ENCODE results near the gene FOXP4. TPM values are rescaled to one million over a fixed set of nuclear protein-coding genes. Genes with fewer than 3 reads are reported as not detected.

FOXP4 gene
- polyA plus RNA-seq, 1 experiment, result 1.9 TPM

DNA sequence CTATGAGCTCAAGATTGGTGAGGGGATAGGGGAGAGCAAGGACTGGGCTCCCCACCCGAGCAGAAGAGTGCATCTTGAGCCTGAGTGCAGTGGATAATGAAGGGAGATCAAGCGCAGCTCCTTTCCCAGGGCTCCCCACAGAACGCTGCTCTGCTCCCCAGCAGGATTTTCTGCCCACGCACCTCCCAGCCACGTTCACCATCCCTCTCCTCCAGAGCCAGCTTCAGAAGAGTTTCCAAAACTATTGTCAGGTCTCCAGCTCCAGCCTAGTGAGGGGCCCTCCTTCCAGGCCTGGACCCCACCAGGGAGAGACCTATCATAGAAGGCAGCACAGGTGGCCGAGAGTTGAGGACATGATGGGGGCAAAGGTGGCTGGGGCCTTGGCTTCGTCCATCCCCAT is 34.5 kb downstream of the FOXP4 start:
- no peak overlapping the region for H3K4me3 ChIP-seq (ENCODE audit: low read depth, low read length)
- no peak for DNase-seq (ENCODE audit: low read depth, low spot score)
- ChIA-PET CTCF (interaction anchor here (1.2 to 4.3 kb wide), 7 partner anchors 12 to 213 kb away, joined by 3 to 19 read pairs (median 4); no protein-coding TSS in a partner anchor), POLR2A (interaction anchor here (0.6 kb wide), 1 partner anchor 213 kb away, joined by 3 read pairs; no protein-coding TSS in a partner anchor)
- TF ChIP-seq, protein P1, sequence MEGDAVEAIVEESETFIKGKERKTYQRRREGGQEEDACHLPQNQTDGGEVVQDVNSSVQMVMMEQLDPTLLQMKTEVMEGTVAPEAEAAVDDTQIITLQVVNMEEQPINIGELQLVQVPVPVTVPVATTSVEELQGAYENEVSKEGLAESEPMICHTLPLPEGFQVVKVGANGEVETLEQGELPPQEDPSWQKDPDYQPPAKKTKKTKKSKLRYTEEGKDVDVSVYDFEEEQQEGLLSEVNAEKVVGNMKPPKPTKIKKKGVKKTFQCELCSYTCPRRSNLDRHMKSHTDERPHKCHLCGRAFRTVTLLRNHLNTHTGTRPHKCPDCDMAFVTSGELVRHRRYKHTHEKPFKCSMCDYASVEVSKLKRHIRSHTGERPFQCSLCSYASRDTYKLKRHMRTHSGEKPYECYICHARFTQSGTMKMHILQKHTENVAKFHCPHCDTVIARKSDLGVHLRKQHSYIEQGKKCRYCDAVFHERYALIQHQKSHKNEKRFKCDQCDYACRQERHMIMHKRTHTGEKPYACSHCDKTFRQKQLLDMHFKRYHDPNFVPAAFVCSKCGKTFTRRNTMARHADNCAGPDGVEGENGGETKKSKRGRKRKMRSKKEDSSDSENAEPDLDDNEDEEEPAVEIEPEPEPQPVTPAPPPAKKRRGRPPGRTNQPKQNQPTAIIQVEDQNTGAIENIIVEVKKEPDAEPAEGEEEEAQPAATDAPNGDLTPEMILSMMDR (IDR thresholded peaks at IDR 0.05; ENCODE audit: low read depth, low read length), result no peak
- no peaks in the 10 kb centered on the region for H3K27me3 ChIP-seq (ENCODE audit: control insufficient read depth, insufficient read depth, low read length)
- H3K27ac ChIP-seq (ENCODE audit: low read depth, low read length), result peak overlapping the region; percentile 39
- H3K9me3 ChIP-seq (ENCODE audit: control insufficient read depth, insufficient read depth, low read length), result no peaks in the 10 kb centered on the region

- DNase-seq (ENCODE audit: low read depth, low spot score), result peak; percentile 59
- CTCF ChIA-PET, result interaction anchor here (1.2 to 4.3 kb wide), 7 partner anchors 11 to 214 kb away, joined by 3 to 19 read pairs (median 4); no protein-coding TSS in a partner anchor
- Histone ChIP-seq H3K4me3 (ENCODE audit: low read depth, low read length) (no peak overlapping the region), H3K9me3 (ENCODE audit: control insufficient read depth, insufficient read depth, low read length) (no peaks in the 10 kb centered on the region), H3K27ac (ENCODE audit: low read depth, low read length) (peak overlapping the region; percentile 55), H3K27me3 (ENCODE audit: control insufficient read depth, insufficient read depth, low read length) (no peaks in the 10 kb centered on the region)
- TF ChIP-seq, protein P1 (IDR thresholded peaks at IDR 0.05; ENCODE audit: low read depth, low read length), result no peak
- POLR2A ChIA-PET, result interaction anchor here (0.5 to 0.6 kb wide), 3 partner anchors 48 to 1788 kb away, joined by 3 to 7 read pairs (median 3); partner anchors contain the start of gene ZNF318
Observed at GRCh38 chr6:41581381-41581991, 35.3 kb downstream of the FOXP4 start.

GRCh38 chr6:41582540-41582939 is 36.4 kb downstream of the FOXP4 start:
- no peaks in the 10 kb centered on the region for H3K9me3 ChIP-seq (ENCODE audit: control insufficient read depth, insufficient read depth, low read length)
- no peaks in the 10 kb centered on the region for H3K27me3 ChIP-seq (ENCODE audit: control insufficient read depth, insufficient read depth, low read length)
- TF ChIP-seq, protein P1 (IDR thresholded peaks at IDR 0.05; ENCODE audit: low read depth, low read length), result no peak
- no peak overlapping the region for H3K4me3 ChIP-seq (ENCODE audit: low read depth, low read length)
- ChIA-PET POLR2A (no interaction called here), CTCF (interaction anchor here (1.1 to 4.3 kb wide), 5 partner anchors 99 to 215 kb away, joined by 3 to 19 read pairs (median 6); no protein-coding TSS in a partner anchor)
- no peak for DNase-seq (ENCODE audit: low read depth, low spot score)
- no peak overlapping the region for H3K27ac ChIP-seq (ENCODE audit: low read depth, low read length)

DNA sequence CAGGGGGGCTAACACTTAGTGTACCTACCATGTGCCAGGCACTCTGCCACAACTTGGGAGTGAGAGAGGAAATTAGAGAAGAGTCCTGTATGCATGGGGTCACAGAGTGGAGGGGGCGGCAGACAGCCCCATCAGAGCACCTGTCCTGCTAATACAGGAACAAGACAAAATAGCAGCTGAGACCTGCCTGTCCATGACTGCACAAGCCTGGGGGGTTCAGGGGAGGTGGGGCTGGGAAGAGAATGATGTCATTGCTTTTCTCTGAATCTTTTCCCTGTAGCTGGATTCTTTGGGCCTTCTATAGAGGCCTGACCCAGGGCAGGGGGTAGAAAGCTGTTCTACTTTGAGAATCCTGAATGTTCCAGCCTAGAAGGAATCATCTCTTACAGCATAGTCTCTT is 37.4 kb downstream of the FOXP4 start:
- POLR2A ChIA-PET, result no interaction called here
- Histone ChIP-seq H3K9me3 (ENCODE audit: control insufficient read depth, insufficient read depth, low read length) (no peaks in the 10 kb centered on the region), H3K27me3 (ENCODE audit: control insufficient read depth, insufficient read depth, low read length) (no peaks in the 10 kb centered on the region), H3K27ac (ENCODE audit: low read depth, low read length) (no peak overlapping the region), H3K4me3 (ENCODE audit: low read depth, low read length) (no peak overlapping the region)
- DNase-seq (ENCODE audit: low read depth, low spot score), result no peak
- CTCF ChIA-PET, result interaction anchor here (0.5 to 4.3 kb wide), 8 partner anchors 9 to 216 kb away, joined by 3 to 19 read pairs (median 4); no protein-coding TSS in a partner anchor
- TF ChIP-seq, protein P1 (IDR thresholded peaks at IDR 0.05; ENCODE audit: low read depth, low read length), result no peak

DNA sequence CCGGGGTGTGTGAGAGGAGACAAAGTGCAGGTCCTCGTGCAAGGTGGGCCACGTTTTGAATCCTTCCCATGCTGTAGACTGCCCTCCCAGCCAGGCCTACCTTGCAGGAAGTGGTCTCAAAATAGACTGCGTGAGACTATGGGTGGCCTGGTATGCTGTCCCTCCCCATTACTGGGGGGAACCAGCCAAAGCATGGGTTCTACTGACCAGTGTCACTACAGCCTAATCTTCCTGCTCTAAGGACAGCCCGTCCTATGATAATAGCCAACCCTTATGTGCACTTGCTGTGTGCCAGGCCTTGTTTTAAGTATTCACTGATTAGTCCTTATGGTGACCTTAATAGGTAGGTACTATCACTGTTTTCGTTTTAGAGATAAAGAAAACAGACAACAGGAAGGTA is 38.0 kb downstream of the FOXP4 start:
- TF ChIP-seq, protein P1 (IDR thresholded peaks at IDR 0.05; ENCODE audit: low read depth, low read length), result no peak
- POLR2A ChIA-PET, result no interaction called here
- DNase-seq (ENCODE audit: low read depth, low spot score), result no peak
- no peaks in the 10 kb centered on the region for H3K9me3 ChIP-seq (ENCODE audit: control insufficient read depth, insufficient read depth, low read length)
- no peak overlapping the region for H3K4me3 ChIP-seq (ENCODE audit: low read depth, low read length)
- CTCF ChIA-PET, result interaction anchor here (0.5 to 4.3 kb wide), 6 partner anchors 8 to 216 kb away, joined by 3 to 19 read pairs (median 6); no protein-coding TSS in a partner anchor
- H3K27me3 ChIP-seq (ENCODE audit: control insufficient read depth, insufficient read depth, low read length), result no peaks in the 10 kb centered on the region
- no peak overlapping the region for H3K27ac ChIP-seq (ENCODE audit: low read depth, low read length)
